Neural cell (in vitro differentiated cells): ENCODE results near the gene RAD51B.

Experiments used
- EZH2 ChIP-seq: fragments of 200-600, 300-800 bp; shearing (Covaris generic), sonication (generic); IDR thresholded peaks from 2 replicates; pipeline ENCODE4 v1.6.1; 2014; ENCODE audit warnings: antibody characterized with exemption, low read length, borderline replicate concordance, mild to moderate bottlenecking; ENCODE audit not compliant: insufficient read depth, poor library complexity, severe bottlenecking
- POLR2AphosphoS5 ChIP-seq: IDR thresholded peaks from 2 replicates; pipeline ENCODE4 v1.6.1; 2012
- RAD21 ChIP-seq: fragments of 450-650 bp; conservative IDR thresholded peaks from 2 replicates; pipeline ENCODE4 v1.6.1; 2014; ENCODE audit warnings: antibody characterized with exemption, mild to moderate bottlenecking, moderate library complexity
- TF ChIP-seq, protein P1 (sequence below): fragments of 450-650 bp; IDR thresholded peaks from 2 replicates; pipeline ENCODE4 v1.5.1; 2014; ENCODE audit warnings: antibody characterized with exemption, mild to moderate bottlenecking, moderate library complexity; ENCODE audit not compliant: poor library complexity, severe bottlenecking
- TF ChIP-seq, protein P2 (sequence below): IDR thresholded peaks from 2 replicates; pipeline ENCODE4 v1.6.1; 2012; ENCODE audit warnings: borderline replicate concordance

DNA sequence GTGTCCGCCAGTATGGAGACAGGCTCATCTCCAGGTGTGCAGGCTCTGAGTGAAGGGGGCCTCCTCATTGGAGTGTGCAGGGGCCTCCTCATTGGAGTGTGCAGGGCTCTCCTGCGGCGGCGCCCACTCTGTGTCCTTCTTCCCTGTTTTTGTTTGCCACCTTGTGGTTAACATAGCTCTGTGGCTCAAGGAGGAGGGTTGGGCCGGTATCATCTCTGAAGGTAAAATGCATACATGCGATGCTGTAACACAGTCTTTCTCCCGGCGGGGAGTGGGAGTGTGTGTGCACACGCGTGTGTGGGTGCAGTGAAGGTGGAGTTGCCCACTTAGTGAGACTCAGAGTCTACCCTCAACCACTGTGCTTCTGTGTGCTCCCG is 543.9 kb downstream of the RAD51B start:
- TF ChIP-seq, protein P1, sequence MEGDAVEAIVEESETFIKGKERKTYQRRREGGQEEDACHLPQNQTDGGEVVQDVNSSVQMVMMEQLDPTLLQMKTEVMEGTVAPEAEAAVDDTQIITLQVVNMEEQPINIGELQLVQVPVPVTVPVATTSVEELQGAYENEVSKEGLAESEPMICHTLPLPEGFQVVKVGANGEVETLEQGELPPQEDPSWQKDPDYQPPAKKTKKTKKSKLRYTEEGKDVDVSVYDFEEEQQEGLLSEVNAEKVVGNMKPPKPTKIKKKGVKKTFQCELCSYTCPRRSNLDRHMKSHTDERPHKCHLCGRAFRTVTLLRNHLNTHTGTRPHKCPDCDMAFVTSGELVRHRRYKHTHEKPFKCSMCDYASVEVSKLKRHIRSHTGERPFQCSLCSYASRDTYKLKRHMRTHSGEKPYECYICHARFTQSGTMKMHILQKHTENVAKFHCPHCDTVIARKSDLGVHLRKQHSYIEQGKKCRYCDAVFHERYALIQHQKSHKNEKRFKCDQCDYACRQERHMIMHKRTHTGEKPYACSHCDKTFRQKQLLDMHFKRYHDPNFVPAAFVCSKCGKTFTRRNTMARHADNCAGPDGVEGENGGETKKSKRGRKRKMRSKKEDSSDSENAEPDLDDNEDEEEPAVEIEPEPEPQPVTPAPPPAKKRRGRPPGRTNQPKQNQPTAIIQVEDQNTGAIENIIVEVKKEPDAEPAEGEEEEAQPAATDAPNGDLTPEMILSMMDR: peak; percentile 46
- TF ChIP-seq EZH2 (no peak), POLR2AphosphoS5 (peak; percentile 20), RAD21 (no peak)
- TF ChIP-seq, protein P2, sequence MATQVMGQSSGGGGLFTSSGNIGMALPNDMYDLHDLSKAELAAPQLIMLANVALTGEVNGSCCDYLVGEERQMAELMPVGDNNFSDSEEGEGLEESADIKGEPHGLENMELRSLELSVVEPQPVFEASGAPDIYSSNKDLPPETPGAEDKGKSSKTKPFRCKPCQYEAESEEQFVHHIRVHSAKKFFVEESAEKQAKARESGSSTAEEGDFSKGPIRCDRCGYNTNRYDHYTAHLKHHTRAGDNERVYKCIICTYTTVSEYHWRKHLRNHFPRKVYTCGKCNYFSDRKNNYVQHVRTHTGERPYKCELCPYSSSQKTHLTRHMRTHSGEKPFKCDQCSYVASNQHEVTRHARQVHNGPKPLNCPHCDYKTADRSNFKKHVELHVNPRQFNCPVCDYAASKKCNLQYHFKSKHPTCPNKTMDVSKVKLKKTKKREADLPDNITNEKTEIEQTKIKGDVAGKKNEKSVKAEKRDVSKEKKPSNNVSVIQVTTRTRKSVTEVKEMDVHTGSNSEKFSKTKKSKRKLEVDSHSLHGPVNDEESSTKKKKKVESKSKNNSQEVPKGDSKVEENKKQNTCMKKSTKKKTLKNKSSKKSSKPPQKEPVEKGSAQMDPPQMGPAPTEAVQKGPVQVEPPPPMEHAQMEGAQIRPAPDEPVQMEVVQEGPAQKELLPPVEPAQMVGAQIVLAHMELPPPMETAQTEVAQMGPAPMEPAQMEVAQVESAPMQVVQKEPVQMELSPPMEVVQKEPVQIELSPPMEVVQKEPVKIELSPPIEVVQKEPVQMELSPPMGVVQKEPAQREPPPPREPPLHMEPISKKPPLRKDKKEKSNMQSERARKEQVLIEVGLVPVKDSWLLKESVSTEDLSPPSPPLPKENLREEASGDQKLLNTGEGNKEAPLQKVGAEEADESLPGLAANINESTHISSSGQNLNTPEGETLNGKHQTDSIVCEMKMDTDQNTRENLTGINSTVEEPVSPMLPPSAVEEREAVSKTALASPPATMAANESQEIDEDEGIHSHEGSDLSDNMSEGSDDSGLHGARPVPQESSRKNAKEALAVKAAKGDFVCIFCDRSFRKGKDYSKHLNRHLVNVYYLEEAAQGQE: no peak
